Neural cell (in vitro differentiated cells): Measurements from ENCODE around the gene CTSZ. TPM values are rescaled to one million over a fixed set of nuclear protein-coding genes. Genes with fewer than 3 reads are reported as not detected.

ENCODE experiments used
- H2AFZ ChIP-seq: fragments of 200-600, 300-800 bp; sonication (generic), shearing (Covaris generic); 2 replicates; pipeline ENCODE4 v1.6.0; 2014; ENCODE audit warnings: low read depth, mild to moderate bottlenecking, antibody characterized with exemption, low read length, moderate library complexity
- H3F3A ChIP-seq: fragments of 200-600 bp; shearing (Covaris generic); 2 replicates; pipeline ENCODE4 v1.6.1; 2016; ENCODE audit warnings: mild to moderate bottlenecking, moderate library complexity, mixed read lengths, antibody characterized with exemption, low read length; ENCODE audit not compliant: insufficient read depth, poor library complexity, severe bottlenecking
- H3K27ac ChIP-seq: fragments of 200-600, 300-800 bp; sonication (generic), shearing (Covaris generic); 2 replicates; pipeline ENCODE4 v1.5.1; 2014; ENCODE audit warnings: mild to moderate bottlenecking, low read length, moderate library complexity
- H3K27me3 ChIP-seq: fragments of 300-800, 200-600 bp; sonication (generic), shearing (Covaris generic); 2 replicates; pipeline ENCODE4 v1.6.0; 2014; ENCODE audit warnings: mild to moderate bottlenecking, low read depth, low read length, moderate library complexity; ENCODE audit not compliant: insufficient read depth
- H3K36me3 ChIP-seq: fragments of 300-800, 200-600 bp; sonication (generic), shearing (Covaris generic); 2 replicates; pipeline ENCODE4 v1.5.1; 2014; ENCODE audit warnings: mild to moderate bottlenecking, antibody characterized with exemption, low read length, moderate library complexity; ENCODE audit not compliant: insufficient read depth
- H3K4me2 ChIP-seq: fragments of 300-800, 200-600 bp; sonication (generic), shearing (Covaris generic); 2 replicates; pipeline ENCODE4 v1.6.0; 2014; ENCODE audit warnings: mild to moderate bottlenecking, low read length
- H3K4me3 ChIP-seq: fragments of 300-800, 200-600 bp; sonication (generic), shearing (Covaris generic); 2 replicates; pipeline ENCODE4 v1.5.1; 2014; ENCODE audit warnings: mild to moderate bottlenecking, low read length, moderate library complexity
- H3K79me2 ChIP-seq: fragments of 200-600 bp; shearing (Covaris generic); replicated peaks from 2 replicates; pipeline ENCODE4 v1.6.0; 2014; ENCODE audit warnings: mild to moderate bottlenecking, low read length, moderate library complexity; ENCODE audit not compliant: insufficient read depth
- H3K9ac ChIP-seq: fragments of 300-800, 200-600 bp; sonication (generic), shearing (Covaris generic); 2 replicates; pipeline ENCODE4 v1.6.1; 2016; ENCODE audit warnings: mild to moderate bottlenecking, low read length, mixed read lengths
- H3K9me2 ChIP-seq: fragments of 200-600 bp; shearing (Covaris generic); 2 replicates; pipeline ENCODE4 v1.6.1; 2016; ENCODE audit warnings: mild to moderate bottlenecking, low read length, mixed read lengths; ENCODE audit not compliant: insufficient read depth
- H3K9me3 ChIP-seq: fragments of 200-600, 300-800 bp; sonication (generic), shearing (Covaris generic); 2 replicates; pipeline ENCODE4 v1.6.1; 2016; ENCODE audit warnings: mild to moderate bottlenecking, mixed run types, low read length, moderate library complexity, mixed read lengths
- H4K20me1 ChIP-seq: fragments of 200-600 bp; shearing (Covaris generic); 2 replicates; pipeline ENCODE4 v1.6.1; 2016; ENCODE audit warnings: mild to moderate bottlenecking, mixed run types; ENCODE audit not compliant: insufficient read depth
- CTCF ChIP-seq: fragments of 450-650 bp; IDR thresholded peaks from 2 replicates; pipeline ENCODE4 v1.5.1; 2014; ENCODE audit warnings: antibody characterized with exemption, mild to moderate bottlenecking, moderate library complexity; ENCODE audit not compliant: poor library complexity, severe bottlenecking
- EP300 ChIP-seq: fragments of 450-650 bp; conservative IDR thresholded peaks from 2 replicates; pipeline ENCODE4 v1.6.1; 2014; ENCODE audit warnings: antibody characterized with exemption, mild to moderate bottlenecking, moderate library complexity; ENCODE audit not compliant: poor library complexity, severe bottlenecking
- EZH2 ChIP-seq: fragments of 200-600, 300-800 bp; shearing (Covaris generic), sonication (generic); IDR thresholded peaks from 2 replicates; pipeline ENCODE4 v1.6.1; 2014; ENCODE audit warnings: antibody characterized with exemption, low read length, borderline replicate concordance, mild to moderate bottlenecking; ENCODE audit not compliant: insufficient read depth, poor library complexity, severe bottlenecking
- MXI1 ChIP-seq: fragments of 450-650 bp; conservative IDR thresholded peaks from 2 replicates; pipeline ENCODE4 v1.6.1; 2014; ENCODE audit warnings: antibody characterized with exemption, mild to moderate bottlenecking; ENCODE audit not compliant: poor library complexity, severe bottlenecking
- POLR2AphosphoS5 ChIP-seq: IDR thresholded peaks from 2 replicates; pipeline ENCODE4 v1.6.1; 2012
- RAD21 ChIP-seq: fragments of 450-650 bp; conservative IDR thresholded peaks from 2 replicates; pipeline ENCODE4 v1.6.1; 2014; ENCODE audit warnings: antibody characterized with exemption, mild to moderate bottlenecking, moderate library complexity
- REST ChIP-seq: IDR thresholded peaks from 2 replicates; pipeline ENCODE4 v1.6.1; 2012; ENCODE audit warnings: borderline replicate concordance
- SMC3 ChIP-seq: fragments of 450-650 bp; conservative IDR thresholded peaks from 2 replicates; pipeline ENCODE4 v1.6.1; 2014; ENCODE audit warnings: antibody characterized with exemption, mild to moderate bottlenecking, moderate library complexity; ENCODE audit not compliant: poor library complexity
- TAF1 ChIP-seq: IDR thresholded peaks from 2 replicates; pipeline ENCODE4 v1.6.1; 2012; ENCODE audit warnings: low read depth
- polyA plus RNA-seq: library from polyadenylated mRNA; depleted of rRNA; stranded (reverse); fragments of >200 nt; gene quantifications from 2 replicates; pipeline ENCODE4 v1.2.3, GENCODE V29; 2014

CTSZ gene
- polyA plus RNA-seq, 1 donor from 2014 or later: 0.31 TPM

DNA sequence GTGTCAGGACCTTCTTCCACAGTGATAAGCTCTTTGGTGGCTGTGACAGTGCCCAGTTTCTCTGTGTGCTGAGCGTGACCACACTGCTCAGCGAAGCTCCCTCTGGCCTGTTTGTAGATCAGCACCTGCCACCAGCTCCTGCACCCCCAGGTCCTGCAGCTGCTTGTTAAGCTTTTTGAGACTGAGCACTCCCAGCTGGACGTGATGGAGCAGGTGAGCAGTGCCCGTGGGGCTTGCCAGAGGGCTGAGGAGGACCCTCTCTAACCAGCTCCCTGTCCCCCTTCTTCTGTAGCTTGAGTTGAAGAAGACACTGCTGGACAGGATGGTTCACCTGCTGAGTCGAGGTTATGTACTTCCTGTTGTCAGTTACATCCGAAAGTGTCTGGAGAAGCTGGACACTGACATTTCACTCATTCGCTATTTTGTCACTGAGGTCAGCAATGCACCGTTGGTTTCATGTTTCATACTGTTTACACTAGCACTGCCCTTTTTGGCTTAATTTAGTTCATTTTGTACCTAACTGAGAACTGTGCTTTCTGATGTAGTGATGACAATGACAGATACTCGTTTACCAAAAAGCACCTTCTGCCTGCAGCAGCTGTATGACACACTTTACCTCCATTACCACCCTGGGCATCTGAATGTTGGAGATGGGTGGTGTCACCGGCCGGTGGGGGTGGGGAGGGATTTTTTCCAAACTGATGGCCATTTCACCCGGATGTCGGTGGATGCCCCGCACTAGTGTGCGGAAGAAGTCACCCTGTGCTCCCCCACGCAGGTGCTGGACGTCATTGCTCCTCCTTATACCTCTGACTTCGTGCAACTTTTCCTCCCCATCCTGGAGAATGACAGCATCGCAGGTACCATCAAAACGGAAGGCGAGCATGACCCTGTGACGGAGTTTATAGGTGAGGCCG is 13.5 kb downstream of the CTSZ start:
- no peaks in the 10 kb centered on the region for H3K79me2 ChIP-seq
- TF ChIP-seq MXI1 (no peak), RAD21 (no peak), POLR2AphosphoS5 (no peak), EZH2 (no peak), SMC3 (no peak), REST (no peak)
- H3K9ac ChIP-seq: no peak overlapping the region
- no peaks in the 10 kb centered on the region for H3K27me3 ChIP-seq
- no peaks in the 10 kb centered on the region for H3K9me3 ChIP-seq
- H3K36me3 ChIP-seq: peaks cover 17% of the 10 kb centered on the region
- H3F3A ChIP-seq: no peaks in the 10 kb centered on the region
- no peaks in the 10 kb centered on the region for H4K20me1 ChIP-seq
- no peak overlapping the region for H3K4me3 ChIP-seq
- no peak overlapping the region for H3K27ac ChIP-seq
- no peaks in the 10 kb centered on the region for H3K9me2 ChIP-seq
- H3K4me2 ChIP-seq: no peak overlapping the region
- no peak overlapping the region for H2AFZ ChIP-seq

DNA sequence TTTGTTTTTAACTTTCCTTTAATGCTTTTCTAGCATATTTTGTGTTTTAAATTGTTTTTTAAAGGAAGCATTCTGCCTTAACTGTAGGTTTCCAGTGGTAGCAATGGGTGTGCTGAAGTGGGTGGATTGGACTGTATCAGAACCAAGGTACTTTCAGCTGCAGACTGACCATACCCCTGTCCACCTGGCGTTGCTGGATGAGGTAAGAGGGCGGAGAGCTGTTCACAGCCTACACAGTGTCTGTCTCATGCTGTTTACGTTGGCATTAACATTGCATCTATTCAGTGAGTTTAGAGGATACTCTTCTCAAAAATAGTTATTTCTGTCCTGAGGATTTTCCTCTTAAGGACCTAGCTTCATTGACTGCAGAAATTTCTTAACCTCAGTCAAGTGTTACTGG is 14.1 kb downstream of the CTSZ start:
- no peaks in the 10 kb centered on the region for H3K9me2 ChIP-seq
- no peak overlapping the region for H3K27ac ChIP-seq
- no peak overlapping the region for H2AFZ ChIP-seq
- no peaks in the 10 kb centered on the region for H3K79me2 ChIP-seq
- no peak overlapping the region for H3K4me3 ChIP-seq
- no peaks in the 10 kb centered on the region for H3F3A ChIP-seq
- no peaks in the 10 kb centered on the region for H4K20me1 ChIP-seq
- TF ChIP-seq CTCF: no peak
- TF ChIP-seq SMC3: no peak
- no peak for TF ChIP-seq MXI1
- no peak for TF ChIP-seq REST
- no peak for TF ChIP-seq RAD21
- no peak for TF ChIP-seq POLR2AphosphoS5
- TF ChIP-seq EZH2: no peak
- no peak for TF ChIP-seq EP300
- TF ChIP-seq TAF1: no peak
- H3K9me3 ChIP-seq: no peaks in the 10 kb centered on the region
- H3K9ac ChIP-seq: no peak overlapping the region
- H3K4me2 ChIP-seq: no peak overlapping the region
- peaks cover 17% of the 10 kb centered on the region for H3K36me3 ChIP-seq
- no peaks in the 10 kb centered on the region for H3K27me3 ChIP-seq
